ENCODE data around the gene PALM3.

DNA sequence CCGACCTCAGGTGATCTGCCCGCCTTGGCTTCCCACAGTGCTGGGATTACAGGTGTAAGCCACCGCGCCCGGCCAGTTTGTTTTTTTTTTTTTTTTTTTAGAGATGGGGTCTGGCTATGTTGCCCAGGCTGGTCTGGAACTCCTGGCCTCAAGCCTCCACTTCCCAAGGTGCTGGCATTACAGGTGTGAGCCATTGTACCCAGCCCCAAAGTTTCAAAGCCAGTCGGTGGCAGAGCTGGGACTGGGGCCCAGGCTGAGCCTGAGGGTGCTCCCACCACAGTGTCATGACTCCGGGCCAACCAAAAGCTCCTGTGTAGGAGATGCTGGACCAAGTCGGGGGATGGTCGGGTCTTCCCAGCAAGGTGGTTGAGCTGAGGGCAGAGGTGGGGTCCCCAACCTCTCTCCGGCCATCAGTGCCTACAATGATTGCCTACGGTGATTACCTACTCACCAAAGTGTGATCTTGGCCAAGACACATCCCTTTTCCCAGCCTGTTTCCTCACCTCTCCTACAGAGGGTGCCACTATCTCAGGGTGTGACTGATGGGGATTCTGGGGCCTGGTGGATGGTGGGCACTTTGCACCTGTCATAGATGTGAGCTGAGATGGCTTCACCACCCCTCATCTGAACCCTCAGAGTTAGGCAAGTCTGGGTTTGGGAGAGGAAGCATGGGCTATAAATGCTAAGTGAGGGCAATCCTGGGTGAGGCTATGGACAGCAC lies 34.6 kb upstream of the PALM3 start:
- no peak for TF ChIP-seq CTCF (conservative IDR thresholded peaks at IDR 0.05)
- TF ChIP-seq ZFX (IDR thresholded peaks at IDR 0.05): no peak

Data from C4-2B (cell line).